Liver (tissue), 9 donors: ENCODE results near the gene KDM2B. TPM values are rescaled to one million over a fixed set of nuclear protein-coding genes. Genes with fewer than 3 reads are reported as not detected.

ENCODE experiments used
- DNase-seq: peaks from one replicate; pipeline ENCODE4 v3.0.0-alpha.2; 2017; ENCODE audit warnings: low spot score
- H3K27ac ChIP-seq, 2 donors: one replicate each; pipeline ENCODE4 v1.7.0; 2013; ENCODE audit warnings: inconsistent platforms in 2 of 2, low read length in 2 of 2, control low read depth in 1 of 2, low read depth in 1 of 2, mild to moderate bottlenecking in 1 of 2
- H3K27me3 ChIP-seq, 4 donors: one replicate each; pipeline versions ENCODE4 v1.6.1 to v1.7.0; 2013; ENCODE audit warnings: low read length in 3 of 4, inconsistent platforms in 1 of 4, mild to moderate bottlenecking in 1 of 4, moderate library complexity in 1 of 4; ENCODE audit not compliant: control insufficient read depth in 4 of 4, insufficient read depth in 4 of 4
- H3K36me3 ChIP-seq, 4 donors: one replicate each; pipeline versions ENCODE4 v1.6.1 to v1.7.0; 2013; ENCODE audit warnings: low read length in 3 of 4, mild to moderate bottlenecking in 3 of 4, low read depth in 1 of 4, moderate library complexity in 1 of 4; ENCODE audit not compliant: control insufficient read depth in 4 of 4, insufficient read depth in 3 of 4
- H3K4me1 ChIP-seq, 4 donors: one replicate each; pipeline versions ENCODE4 v1.6.1 to v1.7.0; 2013; ENCODE audit warnings: low read length in 3 of 4, mild to moderate bottlenecking in 3 of 4, moderate library complexity in 1 of 4; ENCODE audit not compliant: control insufficient read depth in 4 of 4, insufficient read depth in 4 of 4
- H3K4me3 ChIP-seq, 3 donors: one replicate each; pipeline versions ENCODE4 v1.6.1 to v1.7.0; 2013; ENCODE audit warnings: low read length in 3 of 3, control low read depth in 1 of 3, low read depth in 1 of 3, mild to moderate bottlenecking in 1 of 3
- H3K9ac ChIP-seq, 2 donors: one replicate each; pipeline ENCODE4 v1.7.0; 2013; ENCODE audit warnings: low read length in 2 of 2, mild to moderate bottlenecking in 2 of 2, moderate library complexity in 2 of 2, control low read depth in 1 of 2, low read depth in 1 of 2
- H3K9me3 ChIP-seq, 4 donors: one replicate each; pipeline versions ENCODE4 v1.6.1 to v1.7.0; 2013; ENCODE audit warnings: low read length in 3 of 4; ENCODE audit not compliant: control insufficient read depth in 4 of 4
- ATF3 ChIP-seq: IDR thresholded peaks from 2 replicates; pipeline ENCODE4 v1.6.1; 2016; ENCODE audit warnings: antibody characterized with exemption
- CTCF ChIP-seq: fragments of 150-350 bp; IDR thresholded peaks from 2 replicates; pipeline ENCODE4 v1.5.1; 2017; ENCODE audit warnings: improper control_type of control experiment, low read depth, low read length; ENCODE audit not compliant: missing input control
- EGR1 ChIP-seq, 2 donors: IDR thresholded peaks; 2 replicates each; pipeline ENCODE4 v1.6.1; 2016 to 2018; ENCODE audit warnings: antibody characterized with exemption in 2 of 2, low read depth in 2 of 2
- FOXA1 ChIP-seq: IDR thresholded peaks from 2 replicates; pipeline ENCODE4 v1.6.1; 2016; ENCODE audit warnings: antibody characterized with exemption
- FOXA2 ChIP-seq: IDR thresholded peaks from 2 replicates; pipeline ENCODE4 v1.6.1; 2016; ENCODE audit warnings: antibody characterized with exemption
- GABPA ChIP-seq, 2 donors: IDR thresholded peaks in 1 of 2; conservative IDR thresholded peaks in 1 of 2; 2 replicates each; pipeline ENCODE4 v1.6.1; 2016; ENCODE audit warnings: antibody characterized with exemption in 2 of 2, mild to moderate bottlenecking in 1 of 2, moderate library complexity in 1 of 2
- HNF4A ChIP-seq, 2 donors: conservative IDR thresholded peaks; 2 replicates each; pipeline ENCODE4 v1.6.1; 2016; ENCODE audit warnings: antibody characterized with exemption in 2 of 2, mild to moderate bottlenecking in 2 of 2
- HNF4G ChIP-seq: IDR thresholded peaks from 2 replicates; pipeline ENCODE4 v1.6.1; 2016; ENCODE audit warnings: antibody characterized with exemption
- JUND ChIP-seq, 2 donors: IDR thresholded peaks; 2 replicates each; pipeline ENCODE4 v1.6.1; 2016; ENCODE audit warnings: antibody characterized with exemption in 2 of 2
- MAX ChIP-seq: IDR thresholded peaks from 2 replicates; pipeline ENCODE4 v1.6.1; 2016; ENCODE audit warnings: antibody characterized with exemption
- NR2F2 ChIP-seq: IDR thresholded peaks from 2 replicates; pipeline ENCODE4 v1.6.1; 2016; ENCODE audit warnings: antibody characterized with exemption
- RAD21 ChIP-seq, 2 donors: IDR thresholded peaks; 2 replicates each; pipeline ENCODE4 v1.6.1; 2016; ENCODE audit warnings: antibody characterized with exemption in 2 of 2, mild to moderate bottlenecking in 2 of 2
- REST ChIP-seq: IDR thresholded peaks from 2 replicates; pipeline ENCODE4 v1.6.1; 2016; ENCODE audit warnings: antibody characterized with exemption, mild to moderate bottlenecking
- RXRA ChIP-seq, 2 donors: IDR thresholded peaks; 2 replicates each; pipeline ENCODE4 v1.6.1; 2017 to 2018; ENCODE audit warnings: antibody characterized with exemption in 2 of 2, mild to moderate bottlenecking in 1 of 2
- SP1 ChIP-seq: IDR thresholded peaks from 2 replicates; pipeline ENCODE4 v1.6.1; 2018; ENCODE audit warnings: antibody characterized with exemption, mild to moderate bottlenecking
- TAF1 ChIP-seq: conservative IDR thresholded peaks from 2 replicates; pipeline ENCODE4 v1.6.1; 2016; ENCODE audit warnings: antibody characterized with exemption, mild to moderate bottlenecking
- YY1 ChIP-seq: IDR thresholded peaks from 2 replicates; pipeline ENCODE4 v1.6.1; 2016; ENCODE audit warnings: antibody characterized with exemption, mild to moderate bottlenecking
- WGBS: extraction: QIAGEN DNeasy Blood & Tissue Kit; methylation state at CpG from one replicate; pipeline ENCODE4 v1.1.7; 2013; 5-methylcytosine and 5-hydroxymethylcytosine counted together
- polyA plus RNA-seq, 2 donors: library from polyadenylated mRNA; stranded (reverse) in 1 of 2; unstranded in 1 of 2; fragments of 200-250 nt in 1 of 2; fragments of >200 nt in 1 of 2; fragmentation: Nextera tagmentation in 1 of 2; extraction: Ambion mirVana in 1 of 2; gene quantifications; one replicate each; pipeline versions ENCODE4 v1.2.1 to v1.2.3, GENCODE V29; 2013 to 2015
- total RNA-seq, 2 donors: library from RNA; depleted of rRNA; stranded (reverse); fragments of >200 nt; gene quantifications; one replicate each; pipeline ENCODE4 v1.2.3, GENCODE V29; 2014
- donor health status: healthy.
- donor health status: healthy.
- donor health status: healthy.
- donor health status: healthy.
- donor health status: healthy.

KDM2B gene
- total and polyA plus RNA-seq, 4 donors, result 7.0 to 34.2 (median 10.6) TPM

DNA sequence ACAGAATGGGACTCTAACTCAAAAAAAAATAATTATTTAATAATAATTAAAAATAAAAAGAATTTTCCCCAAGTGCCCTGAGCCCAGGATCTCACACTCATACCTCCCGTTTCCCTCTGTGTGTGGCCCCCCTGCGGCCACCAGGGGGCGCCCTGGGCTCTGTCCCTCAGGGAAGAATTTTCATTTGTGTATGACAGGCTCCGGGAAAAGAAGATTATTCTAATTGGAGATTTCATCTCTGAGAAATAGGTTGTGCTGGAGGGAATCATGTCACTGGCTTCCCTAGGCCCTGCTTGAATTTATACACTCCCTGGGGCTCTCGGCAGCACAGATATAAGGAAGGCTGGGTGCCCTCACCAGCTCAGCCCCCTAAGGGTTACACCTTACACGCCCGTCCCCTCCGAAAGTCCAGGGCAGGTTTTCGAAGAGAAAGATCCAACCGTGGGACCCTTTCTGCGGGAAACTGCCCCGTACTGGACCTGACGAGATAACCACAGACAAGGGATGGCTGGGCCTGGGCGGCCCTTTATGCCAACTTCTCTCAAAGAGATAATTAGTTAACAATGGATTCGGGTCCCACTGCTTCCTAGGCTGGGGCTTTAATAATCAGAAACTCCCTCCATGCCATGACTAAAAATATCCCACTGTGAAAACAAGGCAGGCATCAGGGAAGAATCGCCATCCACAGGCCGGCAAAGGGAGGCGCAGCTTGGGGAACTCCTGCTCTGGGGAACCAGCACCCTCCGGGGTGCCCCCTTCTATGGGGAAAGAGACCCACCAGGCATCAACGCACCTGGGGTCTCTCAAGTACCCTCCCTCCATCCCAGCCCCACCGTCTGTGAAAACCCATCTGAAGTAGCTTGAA, 80.7 kb downstream of the KDM2B start:
- Histone ChIP-seq H3K9ac (no peak overlapping the region), H3K4me1 (peaks cover 5 to 19% (median 12%) of the 10 kb centered on the region in 4 donors), H3K27me3 (no peaks in the 10 kb centered on the region), H3K9me3 (no peaks in the 10 kb centered on the region), H3K4me3 (no peak overlapping the region), H3K36me3 (peaks cover 0 to 7% (median 2%) of the 10 kb centered on the region in 4 donors), H3K27ac (peak overlapping the region in 1 of 2 donors; percentile 47)
- peak; percentile 84 for DNase-seq
- WGBS, result 44% methylated on average over 21 of the region's 21 CpGs
- TF ChIP-seq HNF4A (conservative IDR thresholded peaks at IDR 0.05) (no peak), MAX (no peak), TAF1 (no peak), RAD21 (IDR thresholded peaks at IDR 0.05) (peak; percentile 90), REST (no peak), NR2F2 (no peak), FOXA1 (no peak), SP1 (no peak), GABPA (IDR thresholded peaks at IDR 0.05 in 1 of 2, conservative IDR thresholded peaks at IDR 0.05 in 1 of 2) (no peak), CTCF (peak; percentile 96), YY1 (no peak), EGR1 (IDR thresholded peaks at IDR 0.05; ENCODE audit: low read depth in 2 of 2) (no peak), FOXA2 (no peak)

GRCh38 chr12:121495746-121496145, 85.1 kb downstream of the KDM2B start:
- H3K27me3 ChIP-seq, result no peaks in the 10 kb centered on the region
- H3K4me1 ChIP-seq, result peaks cover 5 to 19% (median 12%) of the 10 kb centered on the region in 4 donors
- peaks cover 0 to 4% (median 1%) of the 10 kb centered on the region in 4 donors for H3K36me3 ChIP-seq
- peak overlapping the region in 1 of 2 donors; percentile 56 for H3K9ac ChIP-seq
- H3K4me3 ChIP-seq, result no peak overlapping the region
- H3K9me3 ChIP-seq, result no peaks in the 10 kb centered on the region
- peak overlapping the region in 1 of 2 donors; percentile 7 for H3K27ac ChIP-seq
- DNase-seq, result no peak
- WGBS, result 47% methylated on average over 8 of the region's 8 CpGs
- TF ChIP-seq JUND (IDR thresholded peaks at IDR 0.05) (peak in 1 of 2 donors; percentile 13), HNF4G (peak; percentile 97), HNF4A (conservative IDR thresholded peaks at IDR 0.05) (peak; percentile 98 to 100), MAX (no peak), RXRA (IDR thresholded peaks at IDR 0.05) (peak; percentile 82 to 91), NR2F2 (peak; percentile 47), TAF1 (no peak), CTCF (no peak), REST (no peak), ATF3 (no peak), GABPA (IDR thresholded peaks at IDR 0.05 in 1 of 2, conservative IDR thresholded peaks at IDR 0.05 in 1 of 2) (no peak), RAD21 (IDR thresholded peaks at IDR 0.05) (peak; percentile 16 to 59), EGR1 (IDR thresholded peaks at IDR 0.05; ENCODE audit: low read depth in 2 of 2) (no peak), FOXA2 (no peak), YY1 (no peak), FOXA1 (no peak)
